OCI-LY7 (cell line): ENCODE measurements around the gene CDH15.
A peak's percentile ranks its signal among the peaks of the same experiment; 100 is the strongest.

Experiments
- CTCF ChIP-seq: fragments of 200-600 bp; sonication (generic); conservative IDR thresholded peaks from 2 replicates; pipeline ENCODE4 v1.5.1; 2014; ENCODE audit warnings: mild to moderate bottlenecking, antibody characterized with exemption, low read length, moderate library complexity, mixed read lengths
- EZH2phosphoT487 ChIP-seq: fragments of 200-600 bp; sonication (generic); IDR thresholded peaks from 2 replicates; pipeline ENCODE4 v1.6.1; 2018; ENCODE audit warnings: low read depth, borderline replicate concordance, mild to moderate bottlenecking, mixed run types, antibody characterized with exemption, low read length, moderate library complexity, mixed read lengths

- TF ChIP-seq EZH2phosphoT487, result no peak
- TF ChIP-seq CTCF, result 0 out of 2 replicates have a peak, but pooled peaks have one; percentile 20
Measured at GRCh38 chr16:89170346-89171215, 967 bp upstream of the CDH15 start.
